Measurements from ENCODE around the gene SGK1. TPM values are rescaled to one million over a fixed set of nuclear protein-coding genes. Genes with fewer than 3 reads are reported as not detected.

The SGK1 gene
- total RNA-seq, 1 experiment from 2014 or later: 7.8 TPM

- Mint-ChIP-seq H3K4me1 (peaks cover 21 to 26% of the 10 kb centered on the region in 2 experiments), H3K27me3 (ENCODE audit: low read depth) (no peaks in the 10 kb centered on the region), H3K9me3 (no peaks in the 10 kb centered on the region), H3K4me3 (no peak overlapping the region), H3K27ac (no peak overlapping the region), H3K36me3 (ENCODE audit: insufficient read depth in 1 of 3, low read depth in 3 of 3) (no peaks in the 10 kb centered on the region; a peak in 1 of 7 replicates)
- H3K4me2 ChIP-seq (ENCODE audit: insufficient read depth, insufficient read length, low read length): no peak overlapping the region
- H3K79me2 ChIP-seq (ENCODE audit: insufficient read depth, low read length): no peaks in the 10 kb centered on the region; the same call in 1 of the 2 replicates
- no peak overlapping the region for H2AFZ ChIP-seq (ENCODE audit: low read length)
- H2BK12ac ChIP-seq (ENCODE audit: insufficient read length, low read depth, low read length): no peak overlapping the region
- H3K14ac ChIP-seq (ENCODE audit: insufficient read depth, low read length): no peak overlapping the region
- no peak overlapping the region for H3K4ac ChIP-seq (ENCODE audit: low read depth, low read length)
- no peak overlapping the region for H2AK5ac ChIP-seq (ENCODE audit: insufficient read length, low read length)
- no peaks in the 10 kb centered on the region for H3K23me2 ChIP-seq (ENCODE audit: insufficient read length, low read depth, low read length, poor library complexity, severe bottlenecking)
- H3K27ac ChIP-seq (ENCODE audit: insufficient read length, low read depth, low read length): no peak overlapping the region
- no peaks in the 10 kb centered on the region; the same call in 1 of the 2 replicates for H3K4me1 ChIP-seq (ENCODE audit: insufficient read depth, low read length)
- H3K79me1 ChIP-seq (ENCODE audit: insufficient read depth, low read depth, low read length, poor library complexity, severe bottlenecking): no peaks in the 10 kb centered on the region
- no peak overlapping the region for H3K18ac ChIP-seq (ENCODE audit: insufficient read length, low read depth, low read length)
- no peak for TF ChIP-seq CTCF (conservative IDR thresholded peaks at IDR 0.05)
- H4K91ac ChIP-seq (ENCODE audit: insufficient read length, low read depth, low read length): no peak overlapping the region
- no peak for DNase-seq
- no peaks in the 10 kb centered on the region for H4K20me1 ChIP-seq (ENCODE audit: control insufficient read depth, insufficient read depth, insufficient read length)
- H3T11ph ChIP-seq (ENCODE audit: low read length): no peak overlapping the region
- H3K23ac ChIP-seq (ENCODE audit: insufficient read length, low read depth, low read length): no peak overlapping the region
- no CpG with 5 or more reads among the region's 2 CpGs for WGBS (ENCODE audit: extremely low coverage, insufficient read length, low lambda C conversion rate)
- H4K8ac ChIP-seq (replicated peaks; ENCODE audit: insufficient read length, low read depth, low read length): no peak overlapping the region
- no peak overlapping the region for H2BK20ac ChIP-seq (ENCODE audit: low read depth, low read length, poor library complexity, severe bottlenecking)
- no peak overlapping the region for H2BK5ac ChIP-seq (ENCODE audit: insufficient read length, low read length)
- H3K9ac ChIP-seq (ENCODE audit: extremely low read depth, insufficient read length, low read length): no peak overlapping the region
- H4K5ac ChIP-seq (ENCODE audit: insufficient read length, low read depth, low read length): no peak overlapping the region
- H3K56ac ChIP-seq (ENCODE audit: insufficient read length, low read depth, low read length): no peak overlapping the region
- no peaks in the 10 kb centered on the region for H3K27me3 ChIP-seq (ENCODE audit: insufficient read depth, low read length)
- no peak overlapping the region for H2BK15ac ChIP-seq (ENCODE audit: low read depth, low read length)
- H2BK120ac ChIP-seq (ENCODE audit: low read depth, low read length, poor library complexity, severe bottlenecking): no peak overlapping the region
- no peaks in the 10 kb centered on the region for H3K9me3 ChIP-seq (ENCODE audit: control insufficient read depth, low read depth, low read length)
Observed at GRCh38 chr6:134148566-134148965, 169.3 kb downstream of the SGK1 start.
